ENCODE results near the gene ATIC.
"Not testable (repeated sequence)": the region's sequence is repeated elsewhere in the genome, so short reads cannot be mapped to it uniquely, and the experiment has no call there.

ATIC gene

DNA sequence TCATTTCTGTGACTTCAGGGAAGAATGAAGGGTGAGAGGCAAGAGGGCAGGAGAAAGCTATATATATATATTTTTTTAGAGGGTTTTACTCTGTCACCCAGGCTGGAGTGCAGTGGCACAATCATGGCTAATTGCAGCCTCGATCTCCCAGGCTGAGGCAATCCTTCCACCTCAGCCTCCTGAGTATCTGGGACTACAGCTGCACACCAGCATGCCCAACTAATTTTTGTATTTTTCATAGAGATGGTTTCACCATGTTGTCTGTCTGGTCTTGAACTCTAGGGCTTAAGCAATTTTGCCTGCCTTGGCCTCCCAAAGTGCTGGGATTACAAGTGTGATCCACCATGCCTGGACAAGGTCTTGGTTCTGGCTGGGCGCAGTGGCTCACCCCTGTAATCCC lies 3.4 kb downstream of the ATIC start:
- no peak for DNase-seq (ENCODE audit: low read depth in 2 of 2)

DNA sequence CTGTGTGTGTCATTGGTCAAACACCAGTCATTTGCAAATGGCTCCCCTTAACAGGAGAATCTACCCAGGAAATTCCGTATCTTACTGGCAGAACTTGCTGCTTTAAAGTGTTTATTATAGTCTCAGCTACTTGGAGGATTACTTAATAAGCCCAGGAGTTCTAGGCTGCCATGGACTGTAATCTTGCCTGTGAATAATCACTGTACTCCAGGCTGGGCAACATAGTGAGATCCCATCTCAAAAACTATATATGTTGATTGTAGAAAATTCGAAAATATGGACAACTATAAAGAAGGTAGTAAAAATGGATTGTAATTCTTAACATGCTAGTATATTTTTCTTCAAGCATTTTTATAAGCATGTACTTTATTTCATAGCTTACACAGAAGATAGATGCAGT lies 4.5 kb downstream of the ATIC start:
- DNase-seq (ENCODE audit: low read depth in 2 of 2), result no peak

DNA sequence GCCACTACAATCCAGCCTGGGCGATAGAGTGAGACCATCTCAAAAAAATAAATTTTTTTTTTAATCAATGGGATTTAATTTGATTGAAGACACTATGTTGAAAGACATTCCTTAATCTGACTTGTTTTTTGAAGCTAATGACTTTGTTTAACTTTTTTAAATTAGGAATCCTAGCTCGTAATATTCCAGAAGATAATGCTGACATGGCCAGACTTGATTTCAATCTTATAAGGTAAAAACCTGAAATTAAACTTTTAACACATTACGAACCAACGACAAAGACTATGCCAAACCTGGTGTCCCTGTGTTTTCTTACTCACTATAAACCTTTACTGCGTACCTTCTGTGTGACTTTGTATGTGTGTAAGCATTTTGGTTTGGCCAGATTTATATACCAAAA lies 7.6 kb downstream of the ATIC start:
- DNase-seq (ENCODE audit: low read depth in 2 of 2), result no peak

DNA sequence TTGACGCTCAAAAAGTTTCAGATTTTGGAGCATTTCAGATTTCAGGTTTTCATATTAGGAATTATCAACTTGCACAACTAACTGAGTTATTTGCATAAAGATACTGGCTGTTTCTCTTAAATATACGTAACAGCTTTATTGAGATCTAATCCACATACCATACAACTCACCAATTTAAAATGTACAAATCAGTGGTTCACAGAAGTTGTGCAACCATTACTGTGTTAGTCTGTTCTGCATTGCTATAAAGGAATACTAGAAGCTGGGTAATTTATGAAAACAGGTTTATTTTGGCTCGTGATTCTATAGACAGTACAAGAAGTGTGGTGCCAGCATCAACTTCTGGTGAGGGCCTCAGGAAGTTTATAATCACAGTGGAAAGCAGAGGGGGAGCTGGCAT lies 8.2 kb downstream of the ATIC start:
- no peak for DNase-seq (ENCODE audit: low read depth in 2 of 2)

DNA sequence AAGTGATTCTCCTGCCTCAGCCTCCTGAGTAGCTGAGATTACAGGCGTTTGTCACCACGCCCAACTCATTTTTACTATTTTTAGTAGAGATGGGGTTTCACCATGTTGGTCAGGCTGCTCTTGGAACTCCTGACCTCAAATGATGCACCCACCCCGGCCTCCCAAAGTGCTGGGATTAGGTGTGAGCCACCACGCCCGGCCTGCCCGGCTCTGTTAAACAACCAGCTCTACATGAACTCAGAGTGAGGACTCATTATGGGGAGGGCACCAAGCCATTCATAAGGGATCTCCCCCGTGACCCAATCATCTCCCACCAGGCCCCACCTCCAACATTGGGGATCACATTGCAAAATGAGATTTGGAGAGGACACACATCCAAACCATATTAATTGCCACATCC lies 8.8 kb downstream of the ATIC start:
- DNase-seq (ENCODE audit: low read depth in 2 of 2), result no peak

DNA sequence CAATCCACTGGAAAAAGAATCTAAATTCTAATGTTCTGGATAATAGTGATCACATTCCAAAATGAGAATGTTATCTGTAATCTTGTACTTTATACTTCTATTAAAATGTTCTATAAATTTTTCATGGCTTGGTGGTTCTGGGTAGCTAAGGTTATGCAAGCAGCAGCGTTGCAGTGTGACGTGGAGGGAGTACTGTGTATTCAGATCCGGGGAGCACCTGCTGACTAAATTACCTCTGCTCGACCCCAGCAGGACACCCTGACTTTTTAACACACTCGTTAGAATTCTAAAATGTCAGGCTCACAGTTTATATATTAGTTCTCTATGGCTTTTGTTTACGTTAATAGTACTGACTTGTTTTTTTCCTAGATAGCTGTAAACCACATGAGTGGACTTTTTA lies 13.0 kb downstream of the ATIC start:
- no peak for DNase-seq (ENCODE audit: low read depth in 2 of 2)

DNA sequence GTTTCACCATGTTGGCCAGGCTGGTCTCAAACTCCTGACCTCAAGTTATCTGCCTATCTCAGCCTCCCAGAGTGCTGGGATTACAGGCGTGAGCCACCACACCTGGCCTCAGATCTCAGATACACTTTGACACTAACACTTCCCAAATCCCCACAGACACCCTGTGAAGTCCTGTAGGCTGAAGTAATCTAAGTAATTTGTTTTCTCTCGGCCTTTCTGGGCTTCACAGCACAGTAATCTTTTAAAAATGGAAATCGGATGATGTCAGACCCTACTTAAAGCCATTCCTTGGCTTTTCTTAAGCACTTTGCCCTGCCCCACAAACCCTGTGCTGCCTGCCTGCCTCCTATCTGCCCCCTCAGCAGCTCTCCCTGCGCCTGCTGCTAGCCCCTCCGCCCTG lies 16.2 kb downstream of the ATIC start:
- no peak for DNase-seq (ENCODE audit: low read depth in 2 of 2)

DNA sequence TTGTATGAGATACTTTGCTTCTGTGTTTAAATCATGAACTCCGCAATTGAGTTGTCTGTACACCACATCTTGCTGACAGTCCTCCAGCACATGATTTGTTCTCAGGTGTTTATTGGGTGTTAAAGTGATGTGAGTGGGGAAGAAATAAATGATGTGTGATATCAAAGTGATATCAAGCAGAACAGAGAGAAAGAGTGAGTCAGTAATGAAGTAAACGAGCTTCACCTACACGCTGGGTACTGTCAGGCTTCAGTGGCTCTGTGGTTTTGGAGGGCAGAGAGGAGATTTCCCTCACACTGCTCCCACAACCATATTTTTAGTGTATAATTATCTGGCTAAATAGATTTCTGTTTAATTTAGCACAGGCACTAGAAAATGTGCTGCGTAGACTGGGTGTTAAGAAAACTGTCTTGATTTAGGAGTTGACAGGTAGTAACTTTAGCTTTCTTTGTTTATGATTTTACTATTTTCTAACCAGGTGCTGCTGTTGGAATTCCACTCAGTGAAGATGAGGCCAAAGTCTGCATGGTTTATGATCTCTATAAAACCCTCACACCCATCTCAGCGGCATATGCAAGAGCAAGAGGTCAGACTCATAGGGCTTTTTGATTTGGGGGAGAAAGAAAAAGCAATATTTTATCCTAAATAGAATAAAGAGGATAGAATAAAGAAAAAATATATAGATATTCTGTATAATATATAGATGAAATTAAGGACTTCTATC lies 21.2 kb downstream of the ATIC start:
- no peak for DNase-seq (ENCODE audit: low read depth in 2 of 2)

DNA sequence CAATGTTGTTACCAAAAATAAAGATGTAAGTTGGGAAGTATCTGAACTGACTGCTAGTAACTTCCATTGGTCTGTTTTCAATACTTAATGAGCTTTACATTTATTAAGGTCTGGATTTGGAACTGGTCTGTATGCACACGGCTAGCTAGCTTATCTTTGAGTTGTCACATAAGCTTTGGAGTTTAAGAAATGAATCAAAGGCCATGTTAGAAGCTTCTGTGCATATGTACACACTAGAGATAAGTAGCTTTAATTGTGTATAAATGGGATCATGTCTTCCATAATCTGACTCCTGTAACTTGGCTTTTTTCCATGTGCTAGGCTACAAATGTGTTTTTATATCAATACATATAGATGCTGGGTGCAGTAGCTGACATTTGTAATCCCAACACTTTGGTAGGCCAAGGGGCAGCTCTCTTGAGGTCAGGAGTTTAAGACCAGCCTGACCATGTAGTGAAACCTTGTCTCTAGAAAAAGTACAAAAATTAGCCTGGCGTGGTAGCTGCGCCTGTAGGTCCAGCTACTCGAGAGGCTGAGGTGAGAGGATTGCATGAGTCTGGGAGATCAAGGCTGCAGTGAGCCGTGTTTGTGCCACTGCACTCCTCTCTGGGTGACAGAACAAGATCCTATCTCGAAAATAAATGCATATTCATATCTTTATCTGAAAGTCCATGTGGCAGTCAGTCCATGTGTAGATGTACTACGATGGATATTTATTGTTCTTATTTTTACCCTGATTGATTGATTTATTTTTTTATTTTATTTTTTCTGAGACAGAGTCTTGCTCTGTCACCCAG lies 27.2 kb downstream of the ATIC start:
- DNase-seq (ENCODE audit: low read depth in 2 of 2), result no peak

DNA sequence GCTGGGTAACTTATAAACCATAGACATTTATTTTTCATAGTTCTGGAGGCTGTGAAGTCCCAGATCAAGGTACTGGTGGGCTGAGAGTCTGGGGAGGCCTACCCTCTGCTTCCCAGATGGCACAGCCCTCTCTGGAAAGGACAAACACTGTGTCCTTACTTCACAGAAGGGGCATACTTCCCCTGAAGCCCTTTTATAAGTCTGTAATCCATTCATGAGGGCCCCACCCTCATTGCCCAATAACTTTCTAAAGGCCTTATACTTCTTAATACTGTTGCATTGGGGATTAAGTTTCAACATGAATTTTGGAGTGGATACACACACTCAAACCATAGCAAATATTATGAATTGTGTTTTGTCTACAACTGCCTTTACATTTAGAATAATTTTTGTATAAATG lies 36.0 kb downstream of the ATIC start:
- no peak for DNase-seq (ENCODE audit: low read depth in 2 of 2)

DNA sequence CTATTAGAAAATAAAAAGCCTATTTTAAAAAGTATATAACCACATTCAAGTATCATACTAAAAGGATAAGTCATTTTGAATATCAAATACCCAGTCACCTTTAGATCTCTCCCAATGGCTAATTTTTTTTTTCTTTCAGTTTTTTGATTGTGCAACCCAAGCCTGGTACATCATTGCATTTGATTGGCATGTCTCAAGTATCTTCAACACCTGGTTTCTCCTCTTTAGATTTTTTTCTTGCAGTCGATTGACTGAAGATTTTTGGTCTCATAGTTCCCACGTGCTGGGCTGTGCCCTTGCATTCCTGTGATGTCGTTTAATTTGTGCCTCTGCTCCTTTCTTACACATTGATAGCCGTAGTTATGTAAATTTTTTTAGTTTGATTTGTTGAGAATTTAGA lies 40.7 kb downstream of the ATIC start:
- no peak for DNase-seq (ENCODE audit: low read depth in 2 of 2)

DNA sequence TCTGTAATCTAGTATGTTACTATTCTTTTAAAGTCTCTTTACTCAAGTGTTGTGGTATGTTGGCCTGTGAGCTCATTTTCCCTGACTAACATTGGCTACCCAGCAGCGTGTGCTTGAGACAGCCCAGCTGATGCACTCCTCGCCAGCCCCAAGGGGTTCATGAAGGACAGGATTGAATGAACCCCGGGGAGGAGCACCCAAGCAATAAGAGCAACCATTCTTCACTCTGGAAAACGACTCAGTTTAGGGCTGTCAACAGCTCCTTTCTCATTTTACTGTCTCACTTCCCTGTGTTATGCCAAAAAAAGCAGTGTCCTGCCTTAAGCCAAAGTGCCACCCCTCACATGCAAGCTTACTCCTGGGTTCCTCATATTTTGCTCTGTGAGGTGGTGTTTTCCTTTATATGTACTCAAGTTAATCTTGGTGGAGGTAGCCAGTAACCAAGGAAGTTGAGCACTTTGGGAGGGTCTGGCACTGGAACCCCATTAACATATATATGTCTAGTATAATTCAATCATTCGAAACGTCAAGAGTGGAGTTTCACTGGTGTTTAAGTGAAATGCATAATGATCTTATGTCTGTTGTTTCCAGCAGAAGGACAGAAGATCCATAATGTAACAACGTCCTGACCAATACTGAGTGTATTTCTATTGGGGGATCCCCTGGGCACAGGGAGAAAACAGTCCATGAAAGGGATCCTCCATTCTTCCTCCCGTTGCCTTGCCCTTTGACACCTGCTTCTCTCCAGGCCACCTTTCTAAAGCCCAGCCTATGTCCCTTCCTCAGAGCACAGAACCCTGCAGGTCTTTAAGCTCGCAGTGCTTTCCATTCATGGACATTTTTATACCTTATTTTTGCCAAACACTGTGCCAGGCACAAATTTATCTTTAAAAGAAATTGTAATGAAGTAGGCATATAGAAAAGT lies 43.2 kb downstream of the ATIC start:
- DNase-seq (ENCODE audit: low read depth in 2 of 2), result no peak

DNA sequence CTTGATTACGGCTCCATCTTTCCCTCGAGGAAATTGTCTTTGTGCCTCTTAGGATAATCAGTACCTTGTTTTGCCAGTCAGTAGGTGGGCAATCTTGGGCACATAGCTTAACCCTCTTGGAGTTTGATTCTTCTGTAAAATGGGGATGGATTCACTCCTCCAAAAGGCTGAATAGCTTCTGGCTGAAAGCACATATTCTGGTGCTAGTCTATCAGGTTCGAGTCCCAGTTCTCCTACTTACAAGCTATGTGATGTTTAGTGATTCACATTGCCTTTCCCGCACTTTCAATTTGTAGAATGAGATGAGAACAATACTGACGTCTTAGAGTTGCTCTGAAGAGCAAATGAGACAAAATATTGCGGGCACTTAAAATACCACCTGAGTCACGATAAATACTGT lies 43.9 kb downstream of the ATIC start:
- DNase-seq (ENCODE audit: low read depth in 2 of 2), result no peak

DNA sequence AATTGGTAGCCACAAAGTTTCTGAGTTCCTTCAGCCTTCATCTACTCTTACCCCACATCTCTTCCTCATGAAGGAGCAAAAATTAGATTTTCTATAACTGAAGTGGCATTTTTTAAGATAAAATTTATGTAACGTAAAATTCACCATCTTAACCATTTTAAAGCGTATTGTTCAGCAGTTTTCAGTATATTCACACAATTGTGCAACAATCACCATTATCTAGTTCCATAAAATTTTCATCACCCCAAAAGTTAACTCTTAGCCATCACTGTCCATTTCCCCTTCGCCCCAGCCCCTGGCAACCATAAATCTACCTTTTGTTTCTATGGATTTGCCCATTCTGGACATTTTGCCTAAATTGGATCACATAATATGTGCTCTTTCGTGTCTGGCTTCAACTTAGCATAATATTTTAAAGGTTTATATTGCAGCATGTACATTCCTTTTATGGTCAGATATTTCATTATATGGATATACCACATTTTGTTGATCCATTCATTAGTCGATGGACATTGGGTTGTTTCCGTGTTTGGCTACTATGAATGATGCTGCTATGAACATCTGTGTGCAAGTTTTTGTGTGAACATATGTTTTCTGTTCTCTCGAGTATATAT lies 44.6 kb downstream of the ATIC start:
- no peak for DNase-seq (ENCODE audit: low read depth in 2 of 2)

DNA sequence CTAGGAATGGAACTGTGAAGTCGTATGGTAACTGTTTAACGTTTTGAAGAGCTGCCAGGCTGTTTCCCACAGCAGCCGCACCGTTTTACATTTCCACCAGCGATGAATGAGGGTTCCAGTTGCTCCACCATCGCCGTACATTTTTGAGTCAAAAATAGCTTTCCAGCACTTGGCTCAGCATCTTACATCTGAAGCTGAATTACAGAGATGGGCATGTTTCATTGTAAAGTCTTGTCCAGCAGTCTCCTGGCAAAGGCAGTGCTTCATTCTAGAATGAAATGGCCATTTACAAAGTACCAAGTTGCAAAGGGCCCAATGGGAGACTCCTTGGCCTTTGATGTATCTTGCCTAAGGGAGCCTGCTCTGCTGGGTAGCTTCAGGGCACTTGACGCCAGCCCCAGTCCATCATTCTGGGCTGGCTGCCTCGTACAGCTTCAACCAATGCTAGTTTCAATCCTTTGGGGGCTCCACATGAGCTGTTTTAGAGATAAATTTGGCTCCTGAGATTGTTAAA lies 45.1 kb downstream of the ATIC start:
- DNase-seq (ENCODE audit: low read depth in 2 of 2), result no peak

DNA sequence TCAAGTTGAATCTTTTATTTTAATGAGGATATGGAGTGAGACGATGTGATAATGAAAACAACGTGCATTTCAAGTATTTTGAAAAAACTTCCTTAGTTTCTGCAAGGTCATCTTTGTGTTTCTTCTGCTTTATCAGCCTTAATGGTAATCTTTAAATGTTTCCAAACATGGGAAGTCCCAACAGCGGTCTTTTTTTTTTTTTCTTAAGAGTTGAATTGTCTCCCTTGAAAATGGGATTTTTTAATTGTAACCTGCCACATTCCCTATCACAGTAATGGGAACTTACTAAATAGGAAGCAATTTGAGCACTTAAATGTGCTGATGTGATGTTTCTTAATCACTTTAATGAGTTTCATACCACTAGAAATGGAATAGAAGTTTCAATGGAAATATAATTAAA lies 45.8 kb downstream of the ATIC start:
- no peak for DNase-seq (ENCODE audit: low read depth in 2 of 2)

DNA sequence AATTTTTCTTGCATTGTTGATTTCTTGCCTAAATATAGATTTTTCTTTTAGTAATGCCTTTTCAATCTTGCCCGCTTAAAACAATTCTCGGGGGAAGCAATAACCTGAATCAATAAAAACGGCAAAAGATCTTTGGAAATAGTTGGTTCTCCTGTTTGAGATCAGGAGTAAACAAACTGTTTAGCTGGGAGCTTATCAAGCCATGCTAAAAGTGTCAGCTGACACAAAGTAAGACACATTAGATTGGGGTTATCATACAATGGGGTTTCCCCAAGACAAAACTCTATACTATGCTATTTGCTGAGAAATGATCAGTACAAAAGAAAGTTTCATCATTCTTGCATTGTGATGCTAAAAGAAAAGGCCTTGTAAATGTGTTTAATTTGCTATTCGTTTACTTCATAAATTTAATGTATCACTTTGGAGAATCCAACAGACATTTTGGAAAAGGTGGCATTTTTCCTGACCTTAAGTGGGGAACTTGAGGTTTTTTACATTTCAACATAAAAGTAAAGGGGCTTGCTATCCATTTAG lies 46.5 kb downstream of the ATIC start:
- DNase-seq (ENCODE audit: low read depth in 2 of 2), result no peak

DNA sequence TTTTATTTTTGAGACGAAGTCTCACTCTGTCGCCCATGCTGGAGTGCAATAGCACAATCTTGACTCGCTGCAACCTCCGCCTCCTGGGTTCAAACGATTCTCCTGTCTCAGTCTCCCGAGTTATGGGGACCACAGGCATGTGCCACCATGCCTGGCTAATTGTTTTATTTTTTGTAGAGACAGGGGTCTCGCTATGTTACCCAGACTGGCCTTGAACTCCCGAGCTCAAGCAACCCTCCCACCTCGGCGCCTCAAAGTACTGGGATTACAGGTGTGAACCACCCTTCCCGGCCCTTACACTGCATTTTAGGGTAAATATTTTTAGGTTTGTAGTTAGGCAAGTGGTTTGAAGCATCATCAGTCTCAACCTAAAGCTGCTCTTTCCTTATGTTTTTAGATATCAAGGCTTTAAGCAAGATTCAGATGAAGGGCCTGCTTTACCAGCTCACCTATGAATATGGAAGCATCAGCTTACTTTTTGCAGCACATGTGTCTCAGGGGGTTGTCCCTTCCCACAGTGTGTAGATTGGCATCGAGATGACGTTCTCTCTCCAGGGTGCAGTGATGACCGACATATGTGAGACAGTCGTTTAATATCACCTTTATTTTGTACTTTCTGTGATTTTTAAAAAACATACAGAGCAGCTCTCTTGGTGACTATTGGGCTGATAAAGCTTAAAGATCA lies 47.2 kb downstream of the ATIC start:
- DNase-seq (ENCODE audit: low read depth in 2 of 2), result no peak

DNA sequence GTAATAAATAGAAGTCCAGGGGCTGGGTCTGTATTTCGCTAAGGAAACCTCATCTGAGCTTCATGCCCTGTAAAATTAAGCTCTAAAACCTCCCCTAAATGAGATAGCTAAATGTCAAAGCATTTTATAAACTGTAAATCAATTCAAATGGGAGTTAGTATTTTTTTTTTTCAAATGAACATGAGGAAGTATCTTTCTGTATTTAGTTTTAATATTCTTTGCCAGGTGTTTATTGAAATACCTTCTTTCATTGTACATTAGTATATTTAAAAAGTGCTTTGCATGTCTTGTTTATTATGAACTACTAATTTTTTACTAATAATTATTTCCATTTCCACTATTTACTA lies 47.7 kb downstream of the ATIC start:
- DNase-seq (ENCODE audit: low read depth in 2 of 2), result no peak

DNA sequence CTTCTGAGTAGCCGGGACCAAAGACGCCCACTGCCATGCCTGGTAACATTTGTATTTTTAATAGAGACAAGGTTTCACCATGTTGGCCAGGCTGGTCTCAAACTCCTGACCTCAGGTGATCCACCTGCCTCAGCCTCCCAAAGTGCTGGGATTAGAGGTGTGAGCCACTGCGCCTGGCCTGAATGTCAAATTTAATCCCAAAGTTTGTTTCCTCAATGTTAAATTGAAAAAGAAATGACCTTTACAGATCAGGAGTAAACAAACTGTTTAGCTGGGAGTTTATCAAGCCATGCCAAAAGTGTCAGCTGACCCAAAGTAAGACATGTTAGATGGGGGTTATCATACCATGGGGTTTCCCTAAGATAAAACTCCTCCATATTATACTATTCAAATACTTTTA lies 48.2 kb downstream of the ATIC start:
- DNase-seq (ENCODE audit: low read depth in 2 of 2), result not testable (repeated sequence)

DNA sequence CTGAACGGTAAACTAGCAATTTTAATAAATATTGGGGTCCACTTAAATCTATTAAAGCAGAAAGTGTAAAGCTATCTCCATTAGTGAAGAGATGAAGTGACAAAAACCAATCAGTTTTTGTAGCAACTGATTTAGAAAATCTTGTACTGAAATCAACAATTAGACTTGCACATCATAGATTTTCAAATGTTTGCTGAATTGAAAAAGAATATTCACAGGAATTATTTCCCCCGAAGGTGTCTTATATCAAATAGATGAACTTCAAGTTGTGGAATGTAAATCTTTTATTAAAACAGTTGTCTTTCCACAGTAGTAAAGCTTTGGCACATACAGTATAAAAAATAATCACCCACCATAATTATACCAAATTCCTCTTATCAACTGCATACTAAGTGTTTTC lies 48.7 kb downstream of the ATIC start:
- no peak for DNase-seq (ENCODE audit: low read depth in 2 of 2)

All from stimulated activated CD8-positive, alpha-beta memory T cell treated with anti-CD3 and anti-CD28 coated beads, Interleukin-7, amount 100 ng/mL, for 4 hours (primary cell).